A673 (cell line): ENCODE data around the gene PHLDA3. TPM values are rescaled to one million over a fixed set of nuclear protein-coding genes. Genes with fewer than 3 reads are reported as not detected.

Experiments
- BruUV-seq: library from RNA; stranded (reverse); fragments of 400-500 nt; replicated peaks from 2 replicates; lab custom pipeline; 2021; lab: Mats Ljungman, UMichigan
- CTCF ChIA-PET: fragments of 300-600 bp; sonication (Branson Sonifier 250); formaldehyde crosslinking; loops from one replicate; lab custom pipeline; 2022; ENCODE audit warnings: antibody characterized with exemption; lab: Charles Lee
- POLR2A ChIA-PET: fragments of 300-600 bp; sonication (Branson Sonifier 250); formaldehyde crosslinking; loops from one replicate; lab custom pipeline; 2022; ENCODE audit warnings: antibody characterized with exemption; ENCODE audit not compliant: low non-redundant PET; lab: Charles Lee
- DNase-seq: peaks from one replicate; pipeline ENCODE4 v3.0.0-alpha.2; 2015; ENCODE audit warnings: low spot score
- H3K27ac ChIP-seq: fragments of 200-600 bp; sonication (generic); 2 replicates; pipeline ENCODE4 v1.5.1; 2016; ENCODE audit warnings: mixed run types, low read depth, mild to moderate bottlenecking, mixed read lengths, antibody characterized with exemption, low read length; ENCODE audit not compliant: poor library complexity, severe bottlenecking
- H3K27me3 ChIP-seq: fragments of 200-600 bp; sonication (generic); replicated peaks from 2 replicates; pipeline ENCODE4 v1.6.1; 2017; ENCODE audit warnings: mixed run types, low read depth, mild to moderate bottlenecking, mixed read lengths, antibody characterized with exemption, low read length; ENCODE audit not compliant: insufficient read depth, poor library complexity
- H3K36me3 ChIP-seq: fragments of 200-600 bp; sonication (generic); 2 replicates; pipeline ENCODE4 v1.6.1; 2016; ENCODE audit warnings: mixed run types, mild to moderate bottlenecking, mixed read lengths, antibody characterized with exemption, low read length; ENCODE audit not compliant: insufficient read depth, poor library complexity, severe bottlenecking
- H3K4me1 ChIP-seq: fragments of 200-600 bp; sonication (generic); 2 replicates; pipeline ENCODE4 v1.6.1; 2017; ENCODE audit warnings: mixed run types, mild to moderate bottlenecking, mixed read lengths, antibody characterized with exemption, low read length; ENCODE audit not compliant: insufficient read depth, poor library complexity, severe bottlenecking
- H3K4me3 ChIP-seq: fragments of 200-600 bp; sonication (generic); 2 replicates; pipeline ENCODE4 v1.5.1; 2016; ENCODE audit warnings: low read depth, mixed run types, mild to moderate bottlenecking, mixed read lengths, low read length; ENCODE audit not compliant: poor library complexity, severe bottlenecking
- H3K9me3 ChIP-seq: fragments of 200-600 bp; sonication (generic); 2 replicates; pipeline ENCODE4 v1.6.1; 2016; ENCODE audit warnings: mixed run types, low read depth, mild to moderate bottlenecking, mixed read lengths, antibody characterized with exemption, low read length; ENCODE audit not compliant: poor library complexity, severe bottlenecking
- EZH2 ChIP-seq: fragments of 200-600 bp; sonication (generic); IDR thresholded peaks from 2 replicates; pipeline ENCODE4 v1.6.1; 2017; ENCODE audit warnings: borderline replicate concordance, low read depth, mild to moderate bottlenecking, mixed read lengths, antibody characterized with exemption, low read length; ENCODE audit not compliant: poor library complexity, severe bottlenecking
- intact Hi-C: fragments of 100-400 bp; cut with micrococcal nuclease; formaldehyde crosslinking; loops from one replicate; pipeline ENCODE4 v1.10.0; 2022; ENCODE audit not compliant: unreplicated experiment
- total RNA-seq: library from RNA; stranded (reverse); gene quantifications from 2 replicates; pipeline ENCODE4 v1.2.3, GENCODE V29; 2021
- TF ChIP-seq, protein P1 (sequence below): fragments of 300-800, 200-600 bp; sonication (generic); conservative IDR thresholded peaks from 2 replicates; pipeline ENCODE4 v1.5.1; 2017; ENCODE audit warnings: low read depth, mild to moderate bottlenecking, antibody characterized with exemption, low read length, moderate library complexity, mixed read lengths

PHLDA3 gene
- total RNA-seq, 1 experiment from 2014 or later: 24.1 TPM

DNA sequence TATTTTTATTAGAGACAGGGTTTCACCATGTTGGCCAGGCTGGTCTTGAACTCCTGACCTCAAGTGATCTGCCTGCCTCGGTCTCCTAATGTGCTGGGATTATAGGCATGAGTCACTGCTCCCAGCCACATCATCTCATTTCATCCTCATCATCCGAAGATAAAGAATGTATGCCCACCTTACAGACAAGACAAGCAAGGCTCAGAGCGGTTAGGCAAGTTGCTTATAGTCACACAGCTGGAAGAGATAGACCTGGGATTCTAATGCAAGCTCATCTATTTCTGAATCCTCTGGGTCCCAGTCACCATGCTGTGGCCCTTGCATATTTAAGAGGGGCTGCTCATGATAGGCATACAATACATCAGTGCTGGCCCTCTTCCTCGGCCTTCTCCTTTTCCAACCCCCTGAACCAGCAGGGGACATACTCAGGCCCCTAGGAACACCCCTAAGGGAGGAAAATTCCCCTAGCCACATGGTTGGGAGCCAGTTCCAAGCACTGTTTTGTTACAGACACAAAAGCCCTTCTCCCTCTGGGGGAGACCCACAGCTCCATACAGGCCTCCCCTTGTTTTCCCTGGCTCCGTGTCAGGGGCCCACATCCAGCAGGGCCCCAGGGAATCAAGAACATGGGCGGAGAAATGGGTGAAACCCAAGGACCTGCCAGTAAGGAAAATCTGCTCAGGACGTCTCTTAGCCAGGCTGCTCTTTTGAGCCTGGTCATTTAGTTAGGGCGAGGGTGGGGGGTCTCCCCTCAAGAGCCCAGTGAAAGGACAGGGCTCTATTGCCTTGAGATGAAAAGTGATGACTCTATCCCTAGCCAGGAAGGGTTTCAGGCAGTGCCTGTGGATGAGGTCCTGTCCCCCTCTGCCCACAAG lies 31.0 kb upstream of the PHLDA3 start:
- Histone ChIP-seq H3K9me3 (no peaks in the 10 kb centered on the region), H3K27me3 (no peaks in the 10 kb centered on the region), H3K27ac (peak overlapping the region; percentile 61), H3K4me3 (no peak overlapping the region), H3K4me1 (peaks cover 49% of the 10 kb centered on the region), H3K36me3 (peaks cover 31% of the 10 kb centered on the region)
- POLR2A ChIA-PET: no interaction called here
- no peak for TF ChIP-seq EZH2
- intact Hi-C loops: no loop called here
- CTCF ChIA-PET: interaction anchor here (4.5 kb wide), 1 partner anchor 12 kb away, joined by 37 read pairs; no protein-coding TSS in a partner anchor
- BruUV-seq: no TSS peak
- no peak for DNase-seq

DNA sequence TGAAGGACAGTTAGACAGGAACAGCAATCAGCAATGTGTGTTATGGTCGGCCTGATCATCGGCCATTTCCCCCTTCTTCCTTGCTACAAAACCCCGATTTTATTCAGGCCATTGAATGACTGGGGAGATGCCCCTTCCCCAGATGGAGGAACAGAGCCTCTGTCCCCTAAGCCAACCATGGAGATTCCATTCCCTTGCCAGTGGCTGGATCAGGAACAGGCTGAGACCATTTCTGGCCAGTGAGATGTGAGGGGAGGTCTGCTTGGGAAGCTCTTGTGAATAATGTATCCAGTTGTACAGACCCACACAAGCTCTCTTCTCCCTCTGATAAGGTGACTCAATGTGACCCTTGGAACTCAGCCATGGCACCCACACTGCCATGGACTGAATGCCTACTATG lies 30.2 kb upstream of the PHLDA3 start:
- ChIA-PET CTCF (no interaction called here), POLR2A (no interaction called here)
- Histone ChIP-seq H3K27ac (peak overlapping the region; percentile 3), H3K4me1 (peaks cover 49% of the 10 kb centered on the region), H3K4me3 (no peak overlapping the region), H3K36me3 (peaks cover 39% of the 10 kb centered on the region), H3K9me3 (no peaks in the 10 kb centered on the region), H3K27me3 (no peaks in the 10 kb centered on the region)
- no TSS peak for BruUV-seq
- DNase-seq: no peak
- intact Hi-C loops: no loop called here
- TF ChIP-seq EZH2: no peak
- TF ChIP-seq, protein P1, sequence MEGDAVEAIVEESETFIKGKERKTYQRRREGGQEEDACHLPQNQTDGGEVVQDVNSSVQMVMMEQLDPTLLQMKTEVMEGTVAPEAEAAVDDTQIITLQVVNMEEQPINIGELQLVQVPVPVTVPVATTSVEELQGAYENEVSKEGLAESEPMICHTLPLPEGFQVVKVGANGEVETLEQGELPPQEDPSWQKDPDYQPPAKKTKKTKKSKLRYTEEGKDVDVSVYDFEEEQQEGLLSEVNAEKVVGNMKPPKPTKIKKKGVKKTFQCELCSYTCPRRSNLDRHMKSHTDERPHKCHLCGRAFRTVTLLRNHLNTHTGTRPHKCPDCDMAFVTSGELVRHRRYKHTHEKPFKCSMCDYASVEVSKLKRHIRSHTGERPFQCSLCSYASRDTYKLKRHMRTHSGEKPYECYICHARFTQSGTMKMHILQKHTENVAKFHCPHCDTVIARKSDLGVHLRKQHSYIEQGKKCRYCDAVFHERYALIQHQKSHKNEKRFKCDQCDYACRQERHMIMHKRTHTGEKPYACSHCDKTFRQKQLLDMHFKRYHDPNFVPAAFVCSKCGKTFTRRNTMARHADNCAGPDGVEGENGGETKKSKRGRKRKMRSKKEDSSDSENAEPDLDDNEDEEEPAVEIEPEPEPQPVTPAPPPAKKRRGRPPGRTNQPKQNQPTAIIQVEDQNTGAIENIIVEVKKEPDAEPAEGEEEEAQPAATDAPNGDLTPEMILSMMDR: no peak

DNA sequence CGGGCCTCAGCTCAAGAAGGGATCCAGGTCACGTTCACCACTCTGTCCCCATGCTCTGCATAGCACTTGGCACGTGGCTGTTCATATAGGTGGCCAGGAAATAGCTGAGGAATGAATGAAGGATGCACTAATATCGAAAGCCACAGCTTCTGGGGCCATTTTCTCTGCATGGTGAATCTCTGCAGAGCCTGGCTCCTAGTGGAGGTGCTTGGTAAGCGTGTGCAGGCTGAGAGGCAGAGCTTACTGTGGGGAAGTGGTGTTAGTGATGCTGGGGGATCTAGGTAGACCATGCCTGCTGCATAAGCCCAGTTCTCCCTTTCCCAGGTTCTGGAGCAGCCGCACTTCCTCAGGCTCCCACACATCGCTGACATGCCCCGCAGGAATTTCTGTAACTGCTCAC lies 29.6 kb upstream of the PHLDA3 start:
- no TSS peak for BruUV-seq
- no peak for TF ChIP-seq EZH2
- TF ChIP-seq, protein P1: no peak
- Histone ChIP-seq H3K36me3 (peaks cover 45% of the 10 kb centered on the region), H3K27me3 (no peaks in the 10 kb centered on the region), H3K9me3 (no peaks in the 10 kb centered on the region), H3K27ac (peak overlapping the region; percentile 3), H3K4me1 (peaks cover 44% of the 10 kb centered on the region), H3K4me3 (no peak overlapping the region)
- no peak for DNase-seq
- ChIA-PET POLR2A (interaction anchor here (0.6 kb wide), 1 partner anchor 13 kb away, joined by 4 read pairs; no protein-coding TSS in a partner anchor), CTCF (no interaction called here)
- intact Hi-C loops: no loop called here
